Measurements from ENCODE around the gene ADAMTS17.
A peak's percentile ranks its signal among the peaks of the same experiment; 100 is the strongest.

Gene ADAMTS17

GRCh38 chr15:100341750-100342560 lies at the start of gene ADAMTS17:
Gene ADAMTS17, minus strand, starts transcription at chr15:100341975. Its CDS starts 76 bp downstream, at chr15:100341899.
- Histone ChIP-seq H3K4me1 (no peaks in the 10 kb centered on the region), H3K4me2 (peak within 1 kb of the TSS; percentile 100), H3K4me3 (peak within 1 kb of the TSS; percentile 87), H4K20me1 (peaks cover 12% of the 10 kb centered on the region; the same call in 1 of the 2 replicates), H3K9ac (peak within 1 kb of the TSS; percentile 73), H3K27me3 (peaks cover 29% of the 10 kb centered on the region), H3K9me3 (no peaks in the 10 kb centered on the region), H3K27ac (no peak within 1 kb of the TSS), H3K36me3 (no peaks in the 10 kb centered on the region)
- no peak for TF ChIP-seq Cebpa-rat (IDR thresholded peaks at IDR 0.05)

GRCh38 chr15:100385300-100386050 lies 43.7 kb upstream of the ADAMTS17 start:
- Histone ChIP-seq H4K20me1 (no peaks in the 10 kb centered on the region), H3K4me3 (no peak overlapping the region), H3K27ac (no peak overlapping the region), H3K27me3 (no peaks in the 10 kb centered on the region), H3K36me3 (no peaks in the 10 kb centered on the region), H3K4me2 (no peak overlapping the region), H3K9ac (no peak overlapping the region), H3K9me3 (peaks cover 78% of the 10 kb centered on the region), H3K4me1 (no peaks in the 10 kb centered on the region)
- no peak for TF ChIP-seq Cebpa-rat (IDR thresholded peaks at IDR 0.05)

GRCh38 chr15:100384108-100384410 lies 42.3 kb upstream of the ADAMTS17 start:
- Histone ChIP-seq H3K9me3 (peaks cover 90% of the 10 kb centered on the region), H3K4me1 (no peaks in the 10 kb centered on the region), H3K9ac (no peak overlapping the region), H3K4me3 (no peak overlapping the region), H3K36me3 (no peaks in the 10 kb centered on the region), H3K27ac (no peak overlapping the region), H3K4me2 (no peak overlapping the region), H3K27me3 (no peaks in the 10 kb centered on the region), H4K20me1 (no peaks in the 10 kb centered on the region)
- TF ChIP-seq Cebpa-rat (IDR thresholded peaks at IDR 0.05): no peak

GRCh38 chr15:100383302-100384107 lies 41.7 kb upstream of the ADAMTS17 start:
- TF ChIP-seq Cebpa-rat (IDR thresholded peaks at IDR 0.05): no peak
- H4K20me1 ChIP-seq: no peaks in the 10 kb centered on the region
- H3K27ac ChIP-seq: no peak overlapping the region
- no peak overlapping the region for H3K4me2 ChIP-seq
- H3K36me3 ChIP-seq: no peaks in the 10 kb centered on the region
- peaks cover 91% of the 10 kb centered on the region for H3K9me3 ChIP-seq
- H3K9ac ChIP-seq: no peak overlapping the region
- no peak overlapping the region for H3K4me3 ChIP-seq
- no peaks in the 10 kb centered on the region for H3K4me1 ChIP-seq
- no peaks in the 10 kb centered on the region for H3K27me3 ChIP-seq

- Histone ChIP-seq H3K27me3 (no peaks in the 10 kb centered on the region), H3K36me3 (no peaks in the 10 kb centered on the region), H4K20me1 (no peaks in the 10 kb centered on the region), H3K27ac (no peak overlapping the region), H3K4me3 (no peak overlapping the region), H3K9me3 (peaks cover 44% of the 10 kb centered on the region), H3K9ac (no peak overlapping the region), H3K4me2 (no peak overlapping the region), H3K4me1 (no peaks in the 10 kb centered on the region)
- TF ChIP-seq Cebpa-rat (IDR thresholded peaks at IDR 0.05): no peak
Observed at GRCh38 chr15:100373942-100374341, 32.2 kb upstream of the ADAMTS17 start.

GRCh38 chr15:100373120-100373896 lies 31.5 kb upstream of the ADAMTS17 start:
- no peaks in the 10 kb centered on the region for H3K36me3 ChIP-seq
- H3K4me3 ChIP-seq: no peak overlapping the region
- H3K9me3 ChIP-seq: peaks cover 41% of the 10 kb centered on the region
- no peak overlapping the region for H3K27ac ChIP-seq
- H4K20me1 ChIP-seq: no peaks in the 10 kb centered on the region
- no peak overlapping the region for H3K9ac ChIP-seq
- no peak overlapping the region for H3K4me2 ChIP-seq
- no peaks in the 10 kb centered on the region for H3K4me1 ChIP-seq
- no peak for TF ChIP-seq Cebpa-rat (IDR thresholded peaks at IDR 0.05)
- no peaks in the 10 kb centered on the region for H3K27me3 ChIP-seq

GRCh38 chr15:100372739-100373119 lies 31.0 kb upstream of the ADAMTS17 start:
- Histone ChIP-seq H3K27me3 (no peaks in the 10 kb centered on the region), H3K4me2 (no peak overlapping the region), H3K9ac (no peak overlapping the region)

GRCh38 chr15:100355342-100355741 lies 13.6 kb upstream of the ADAMTS17 start:
- H3K4me2 ChIP-seq: no peak overlapping the region
- peaks cover 9% of the 10 kb centered on the region; the same call in 1 of the 2 replicates for H3K9me3 ChIP-seq
- peaks cover 5% of the 10 kb centered on the region; the same call in 1 of the 2 replicates for H3K27me3 ChIP-seq
- H3K36me3 ChIP-seq: no peaks in the 10 kb centered on the region
- H3K9ac ChIP-seq: no peak overlapping the region
- no peaks in the 10 kb centered on the region for H3K4me1 ChIP-seq
- no peak for TF ChIP-seq Cebpa-rat (IDR thresholded peaks at IDR 0.05)
- no peaks in the 10 kb centered on the region for H4K20me1 ChIP-seq
- H3K4me3 ChIP-seq: no peak overlapping the region
- no peak overlapping the region for H3K27ac ChIP-seq

More at GRCh38 chr15:100372739-100373119, 31.0 kb upstream of the ADAMTS17 start:
- Histone ChIP-seq H3K36me3 (no peaks in the 10 kb centered on the region), H3K27ac (no peak overlapping the region), H3K4me3 (no peak overlapping the region), H3K4me1 (no peaks in the 10 kb centered on the region), H3K9me3 (peaks cover 41% of the 10 kb centered on the region), H4K20me1 (no peaks in the 10 kb centered on the region)
- no peak for TF ChIP-seq Cebpa-rat (IDR thresholded peaks at IDR 0.05)

GRCh38 chr15:100353449-100353848 lies 11.7 kb upstream of the ADAMTS17 start:
- Histone ChIP-seq H3K4me2 (no peak overlapping the region), H3K9me3 (peaks cover 14% of the 10 kb centered on the region), H3K4me1 (peaks cover 8% of the 10 kb centered on the region; the same call in 1 of the 2 replicates), H3K27me3 (peaks cover 17% of the 10 kb centered on the region), H3K27ac (no peak overlapping the region), H3K36me3 (no peaks in the 10 kb centered on the region), H3K9ac (no peak overlapping the region), H4K20me1 (no peaks in the 10 kb centered on the region), H3K4me3 (no peak overlapping the region)
- TF ChIP-seq Cebpa-rat (IDR thresholded peaks at IDR 0.05): no peak

Data from BLaER1 (cell line).